Epithelial cell of esophagus (primary cell): Measurements from ENCODE around the gene TMEM87A.

Source experiments
- DNase-seq: peaks from one replicate; pipeline ENCODE4 v3.0.0; 2010; ENCODE audit warnings: low read depth
- H3K4me3 ChIP-seq: 2 replicates; pipeline ENCODE4 v1.5.1; 2011; ENCODE audit warnings: mild to moderate bottlenecking, low read length, control low read depth
- TF ChIP-seq, protein P1 (sequence below): IDR thresholded peaks from 2 replicates; pipeline ENCODE4 v1.5.1; 2011; ENCODE audit warnings: low read depth, mild to moderate bottlenecking, low read length, control low read depth, inconsistent platforms; ENCODE audit not compliant: insufficient read depth; ENCODE audit errors: missing control alignments

Gene TMEM87A

GRCh38 chr15:42206406-42206805, 66.8 kb downstream of the TMEM87A start:
- DNase-seq: no peak
- H3K4me3 ChIP-seq: no peak overlapping the region
- TF ChIP-seq, protein P1, sequence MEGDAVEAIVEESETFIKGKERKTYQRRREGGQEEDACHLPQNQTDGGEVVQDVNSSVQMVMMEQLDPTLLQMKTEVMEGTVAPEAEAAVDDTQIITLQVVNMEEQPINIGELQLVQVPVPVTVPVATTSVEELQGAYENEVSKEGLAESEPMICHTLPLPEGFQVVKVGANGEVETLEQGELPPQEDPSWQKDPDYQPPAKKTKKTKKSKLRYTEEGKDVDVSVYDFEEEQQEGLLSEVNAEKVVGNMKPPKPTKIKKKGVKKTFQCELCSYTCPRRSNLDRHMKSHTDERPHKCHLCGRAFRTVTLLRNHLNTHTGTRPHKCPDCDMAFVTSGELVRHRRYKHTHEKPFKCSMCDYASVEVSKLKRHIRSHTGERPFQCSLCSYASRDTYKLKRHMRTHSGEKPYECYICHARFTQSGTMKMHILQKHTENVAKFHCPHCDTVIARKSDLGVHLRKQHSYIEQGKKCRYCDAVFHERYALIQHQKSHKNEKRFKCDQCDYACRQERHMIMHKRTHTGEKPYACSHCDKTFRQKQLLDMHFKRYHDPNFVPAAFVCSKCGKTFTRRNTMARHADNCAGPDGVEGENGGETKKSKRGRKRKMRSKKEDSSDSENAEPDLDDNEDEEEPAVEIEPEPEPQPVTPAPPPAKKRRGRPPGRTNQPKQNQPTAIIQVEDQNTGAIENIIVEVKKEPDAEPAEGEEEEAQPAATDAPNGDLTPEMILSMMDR: no peak

- TF ChIP-seq, protein P1: no peak
- DNase-seq: no peak
- H3K4me3 ChIP-seq: no peak overlapping the region
These were observed 69.3 kb downstream of the TMEM87A start for GRCh38 chr15:42203891-42204290.

DNA sequence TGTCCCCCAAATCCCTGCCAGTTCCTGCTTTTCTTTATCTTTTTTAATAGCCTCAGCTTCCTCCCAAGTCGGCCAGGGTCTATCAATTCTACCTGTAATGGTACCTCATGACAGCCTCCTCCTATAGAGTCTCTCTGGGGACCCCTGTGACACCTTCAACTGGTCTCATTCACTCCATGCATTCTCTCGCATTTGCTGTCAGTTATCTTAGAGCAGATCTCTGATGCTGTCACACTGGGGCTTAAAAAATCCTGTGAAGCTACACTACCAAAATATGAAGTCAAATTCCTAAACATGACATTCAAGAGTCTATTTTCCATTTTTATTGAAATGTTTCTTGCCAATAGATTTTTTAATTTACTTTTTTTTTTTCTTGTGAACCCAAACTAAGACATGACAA, 70.6 kb downstream of the TMEM87A start:
- no peak overlapping the region for H3K4me3 ChIP-seq
- TF ChIP-seq, protein P1: no peak
- DNase-seq: no peak

DNA sequence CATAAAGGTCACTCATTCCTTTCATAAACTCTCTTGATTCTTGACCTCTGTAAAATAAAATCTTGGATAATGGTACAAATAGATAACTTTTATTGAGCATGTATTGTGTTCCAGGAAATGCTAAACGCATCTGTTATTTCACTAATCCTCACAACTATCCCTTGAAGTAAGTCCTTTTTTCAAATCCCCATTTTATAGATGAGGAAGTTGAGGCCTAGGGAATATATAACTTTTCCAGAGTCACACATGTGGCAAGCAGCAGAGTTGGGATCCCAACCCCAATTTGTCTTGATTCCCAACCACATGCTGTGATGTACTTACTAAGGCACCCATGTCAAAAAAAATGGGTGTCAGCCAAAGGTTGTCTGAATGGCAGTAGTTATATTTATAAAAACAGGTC, 71.4 kb downstream of the TMEM87A start:
- no peak overlapping the region for H3K4me3 ChIP-seq
- TF ChIP-seq, protein P1: no peak
- DNase-seq: no peak

GRCh38 chr15:42199126-42199525, 74.1 kb downstream of the TMEM87A start:
- TF ChIP-seq, protein P1: no peak
- no peak for DNase-seq
- H3K4me3 ChIP-seq: no peak overlapping the region

- TF ChIP-seq, protein P1: no peak
- H3K4me3 ChIP-seq: no peak overlapping the region
- no peak for DNase-seq
These were observed 74.7 kb downstream of the TMEM87A start for GRCh38 chr15:42198516-42198915.

DNA sequence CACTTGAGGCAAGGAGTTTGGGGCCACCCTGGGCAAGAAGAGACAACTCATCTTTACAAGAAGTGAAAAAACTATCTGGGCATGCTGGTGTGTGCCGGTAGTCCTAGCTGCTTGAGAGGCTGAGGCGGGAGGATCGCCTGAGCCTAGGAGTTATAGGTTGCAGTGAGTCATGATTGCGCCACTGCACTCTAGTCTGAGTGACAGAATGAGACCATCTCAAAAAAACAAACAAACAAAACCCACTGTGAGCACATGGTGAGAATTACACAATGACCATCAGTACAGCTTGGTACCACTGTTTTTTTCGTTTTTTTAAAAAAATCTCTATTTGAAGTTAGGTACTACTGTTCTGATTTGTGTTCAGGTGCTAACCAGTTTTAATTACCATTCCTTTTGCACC, 78.7 kb downstream of the TMEM87A start:
- DNase-seq: peak; percentile 92
- TF ChIP-seq, protein P1: no peak
- H3K4me3 ChIP-seq: no peak overlapping the region
